UCSD-AML1 (cell line): ENCODE data around the gene CTNNA2.

ENCODE experiments used
- DNase-seq: peaks from one replicate; lab custom pipeline; 2025; ENCODE audit not compliant: unreplicated experiment; lab: John Stamatoyannopoulos, UW

The CTNNA2 gene

DNA sequence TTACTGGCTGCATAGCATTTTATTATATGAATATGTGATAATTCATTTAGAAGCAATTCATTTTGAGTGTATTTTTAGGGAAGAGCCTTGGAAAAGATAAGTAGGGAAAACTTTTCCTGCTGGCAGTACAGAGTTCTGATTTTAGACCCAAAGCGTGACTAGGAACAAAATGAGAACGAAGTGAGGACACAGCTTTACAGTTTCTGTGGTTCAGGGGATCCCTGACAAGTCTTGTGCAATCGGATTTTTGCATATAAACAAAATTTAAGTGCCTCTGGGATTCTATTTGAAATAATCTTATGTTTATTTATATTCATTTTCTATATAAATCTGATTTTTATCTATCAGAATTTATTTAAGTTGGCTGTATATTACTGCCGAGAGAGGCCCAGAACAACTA is 402.6 kb downstream of the CTNNA2 start:
- no peak for DNase-seq

DNA sequence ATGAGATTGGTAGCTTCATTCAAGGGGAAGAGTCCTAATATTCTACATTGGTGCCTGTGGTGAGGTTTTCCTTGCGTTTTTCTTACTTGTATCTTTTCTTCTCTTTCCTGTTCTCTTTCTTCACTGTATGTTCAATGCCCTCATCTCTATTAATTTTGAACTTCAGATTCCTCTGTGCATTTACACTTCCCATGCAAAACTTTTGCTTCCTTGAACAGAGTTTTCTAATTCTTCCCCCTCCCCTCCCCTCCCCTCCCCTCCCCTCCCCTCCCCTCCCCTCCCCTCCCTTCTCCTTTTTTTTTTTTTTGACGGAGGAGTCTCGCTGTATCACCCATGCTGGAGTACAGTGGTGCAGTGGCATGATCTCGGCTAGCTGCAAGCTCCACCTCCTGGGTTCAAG is 403.4 kb downstream of the CTNNA2 start:
- no peak for DNase-seq

DNA sequence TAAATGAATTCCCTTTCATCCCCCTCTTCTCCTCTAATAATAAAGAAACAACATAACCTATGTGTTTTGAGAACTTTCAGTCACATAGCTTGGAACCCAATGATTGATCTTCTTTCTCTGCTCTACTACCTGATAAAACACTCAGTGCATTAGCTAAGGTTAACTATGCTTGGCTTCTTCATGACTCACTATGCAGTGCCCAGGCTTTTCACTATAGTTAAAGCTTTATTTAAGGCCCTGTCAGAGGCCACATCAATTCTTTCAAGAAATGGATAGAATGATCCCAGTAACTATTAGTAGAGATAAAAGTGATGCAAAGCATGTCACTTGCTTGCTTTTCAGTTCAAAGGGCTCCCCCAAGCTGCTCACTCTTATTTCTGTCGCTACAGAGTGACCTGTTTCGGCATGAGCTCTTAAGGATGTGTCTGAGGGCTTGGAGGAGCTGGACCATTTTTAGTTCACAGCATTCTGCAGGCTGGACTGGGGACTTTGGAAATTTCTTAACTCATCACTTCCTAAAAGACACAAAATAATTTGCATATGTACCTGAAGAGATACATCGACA is 407.7 kb downstream of the CTNNA2 start:
- DNase-seq = no peak

GRCh38 chr2:79929624-79930023 is 416.8 kb downstream of the CTNNA2 start:
- no peak for DNase-seq

- no peak for DNase-seq
These were observed 422.3 kb downstream of the CTNNA2 start for GRCh38 chr2:79935046-79935732.

- peak; percentile 12 for DNase-seq
These were observed 423.2 kb downstream of the CTNNA2 start for GRCh38 chr2:79935771-79936657.

DNA sequence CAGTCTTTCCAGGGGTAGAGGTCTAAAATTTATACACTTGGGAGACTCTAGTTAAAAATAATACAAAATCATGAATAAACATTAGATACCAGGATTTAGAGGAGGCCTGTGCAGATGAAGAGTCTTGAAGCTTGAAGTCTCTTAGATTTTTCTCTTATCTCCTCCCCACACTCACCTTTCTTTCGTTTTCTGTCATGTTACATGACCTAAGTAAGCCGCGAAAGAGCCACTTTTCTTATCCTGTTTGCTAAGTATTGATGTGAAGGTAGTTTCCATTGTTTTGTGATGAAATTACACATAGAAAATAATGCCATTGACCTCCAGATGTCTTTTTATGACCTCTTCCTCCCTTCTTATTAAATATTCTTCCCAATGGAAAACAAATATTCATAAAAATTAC is 423.9 kb downstream of the CTNNA2 start:
- no peak for DNase-seq

- DNase-seq = no peak
These were observed 425.8 kb downstream of the CTNNA2 start for GRCh38 chr2:79938648-79939047.

GRCh38 chr2:79940364-79940763 is 427.5 kb downstream of the CTNNA2 start:
- no peak for DNase-seq

- no peak for DNase-seq
These were observed 428.3 kb downstream of the CTNNA2 start for GRCh38 chr2:79941179-79941578.

GRCh38 chr2:79944205-79944604 is 431.4 kb downstream of the CTNNA2 start:
- no peak for DNase-seq

DNA sequence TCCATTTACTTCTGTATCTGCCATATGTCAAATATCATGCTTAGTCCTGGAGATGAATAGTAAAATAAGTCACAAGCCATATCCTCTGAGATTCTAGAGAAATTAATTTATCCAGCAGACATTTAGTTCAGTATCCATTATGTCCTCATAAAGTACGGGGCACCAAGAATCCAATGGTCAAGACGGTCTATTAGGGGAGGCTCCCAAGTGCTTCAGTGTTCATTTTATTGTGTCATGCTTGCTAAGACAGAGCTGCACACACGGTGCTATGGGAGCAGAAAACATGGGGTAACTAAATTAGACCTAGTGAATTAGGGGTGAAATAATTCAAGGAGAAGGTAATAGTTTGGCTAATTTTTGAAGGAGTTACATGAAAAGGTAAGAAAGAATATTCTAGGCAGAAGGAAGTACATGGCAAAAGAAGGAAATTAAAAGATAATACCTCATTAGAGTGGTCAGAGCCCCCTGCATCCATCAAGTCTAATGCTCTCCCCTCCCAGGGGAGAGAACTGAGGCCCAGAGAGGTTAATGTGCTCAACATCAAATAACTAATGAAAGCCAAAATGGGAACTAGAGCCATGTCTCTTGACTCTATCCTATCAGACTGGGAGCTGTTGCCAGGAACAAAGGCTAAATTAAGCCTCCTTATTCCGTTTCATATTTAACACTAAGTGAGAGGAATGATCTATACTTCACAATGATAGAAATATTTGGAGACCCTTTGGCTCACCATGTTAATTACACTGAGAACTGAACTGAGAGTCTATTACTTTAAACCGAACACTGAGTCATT is 433.0 kb downstream of the CTNNA2 start:
- DNase-seq = no peak

GRCh38 chr2:79947751-79948150 is 434.9 kb downstream of the CTNNA2 start:
- no peak for DNase-seq

DNA sequence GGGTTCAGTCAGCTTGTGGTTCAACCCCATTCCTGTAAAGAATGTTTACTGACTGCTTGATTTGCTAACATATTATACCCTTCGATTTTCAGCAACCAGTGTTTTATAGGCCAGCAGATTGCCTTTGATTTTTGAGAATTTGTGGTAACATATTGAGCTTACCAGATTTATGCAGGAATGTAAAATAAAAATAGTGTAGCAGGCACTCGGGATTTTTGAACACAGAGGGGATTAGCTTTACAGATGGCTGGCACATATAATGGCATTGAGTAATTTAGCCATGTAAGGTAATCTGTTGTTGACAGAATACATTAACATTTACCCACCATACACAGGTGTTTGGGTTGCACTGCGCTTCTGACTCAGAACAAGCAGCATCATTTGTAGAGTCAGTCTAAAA is 437.7 kb downstream of the CTNNA2 start:
- no peak for DNase-seq

GRCh38 chr2:79952616-79953015 is 439.8 kb downstream of the CTNNA2 start:
- no peak for DNase-seq

DNA sequence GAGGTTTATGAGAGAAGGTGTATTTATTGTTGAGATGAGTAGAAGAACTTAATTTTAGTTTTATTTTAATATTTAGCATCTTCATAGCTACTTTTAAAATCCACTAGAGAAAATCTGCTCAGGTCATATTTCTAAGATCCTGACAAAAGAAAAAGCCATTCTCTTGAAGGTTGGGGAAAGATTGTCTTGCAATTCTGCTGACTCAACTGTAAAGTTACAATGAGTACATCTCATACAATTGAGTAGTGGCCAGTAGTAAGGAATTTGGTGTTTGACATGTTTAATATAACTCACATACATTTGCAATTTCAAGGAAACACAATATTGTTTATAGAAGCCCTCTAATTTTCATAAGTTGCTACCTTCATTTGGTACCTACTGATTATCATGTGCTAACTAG is 447.2 kb downstream of the CTNNA2 start:
- no peak for DNase-seq

DNA sequence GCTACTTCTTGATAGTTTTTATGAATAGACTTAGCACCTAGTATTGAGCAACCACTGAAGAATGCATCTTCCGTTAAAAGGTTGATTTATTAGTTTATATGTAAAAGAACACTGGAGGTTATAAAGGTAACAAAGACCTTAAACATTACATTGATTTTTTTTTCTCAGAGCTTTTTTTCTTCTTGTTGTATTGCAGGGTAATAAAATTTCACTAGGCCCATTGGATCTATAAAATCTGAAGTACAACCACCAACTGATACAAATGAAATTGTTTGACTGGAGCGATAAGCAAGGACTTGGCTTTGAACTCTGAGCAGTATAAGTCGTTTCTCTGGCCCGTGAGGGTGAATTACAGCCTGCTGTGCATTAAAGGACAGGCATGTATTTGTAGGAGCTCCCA is 447.7 kb downstream of the CTNNA2 start:
- no peak for DNase-seq

GRCh38 chr2:79964966-79965365 is 452.1 kb downstream of the CTNNA2 start:
- no peak for DNase-seq

GRCh38 chr2:79966369-79966768 is 453.5 kb downstream of the CTNNA2 start:
- no peak for DNase-seq

GRCh38 chr2:79966882-79967281 is 454.0 kb downstream of the CTNNA2 start:
- no peak for DNase-seq

DNA sequence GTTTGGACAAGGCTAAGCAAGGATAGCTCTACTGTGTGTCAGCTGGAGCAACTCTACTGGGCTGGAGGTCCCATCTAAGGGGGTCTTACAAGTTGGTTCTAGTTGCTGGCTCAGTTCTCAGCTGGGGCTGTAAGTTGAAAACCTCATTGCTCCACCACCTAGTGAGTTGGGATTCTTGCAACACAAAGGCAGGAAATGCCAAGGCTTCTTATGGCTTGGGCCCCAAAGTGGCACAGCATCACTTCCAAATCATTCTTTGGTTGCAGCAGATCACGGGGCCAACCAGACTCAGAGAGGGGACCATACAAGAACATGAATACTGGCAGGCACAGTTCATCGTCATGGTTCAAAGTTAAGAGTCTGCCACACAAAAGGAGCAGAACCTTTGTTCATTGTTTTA is 459.0 kb downstream of the CTNNA2 start:
- DNase-seq = no peak
